Skin of body (tissue), 3 donors: ENCODE results near the gene APEH. TPM values are rescaled to one million over a fixed set of nuclear protein-coding genes. Genes with fewer than 3 reads are reported as not detected.

Experiments used
- DNase-seq: peaks from one replicate; lab custom pipeline; 2025; lab: John Stamatoyannopoulos, UW
- small RNA-seq: library from RNA; depleted of rRNA; stranded (forward); fragments of <200 nt; gene quantifications from one replicate; pipeline ENCODE3, GENCODE V24; 2014; ENCODE audit warnings: low replicate concordance
- total RNA-seq: library from RNA; depleted of rRNA; stranded (reverse); fragments of >200 nt; gene quantifications from one replicate; pipeline ENCODE4 v1.2.3, GENCODE V29; 2014

Gene APEH
- total RNA-seq, 1 donor from 2014 or later = 41.8 TPM

DNA sequence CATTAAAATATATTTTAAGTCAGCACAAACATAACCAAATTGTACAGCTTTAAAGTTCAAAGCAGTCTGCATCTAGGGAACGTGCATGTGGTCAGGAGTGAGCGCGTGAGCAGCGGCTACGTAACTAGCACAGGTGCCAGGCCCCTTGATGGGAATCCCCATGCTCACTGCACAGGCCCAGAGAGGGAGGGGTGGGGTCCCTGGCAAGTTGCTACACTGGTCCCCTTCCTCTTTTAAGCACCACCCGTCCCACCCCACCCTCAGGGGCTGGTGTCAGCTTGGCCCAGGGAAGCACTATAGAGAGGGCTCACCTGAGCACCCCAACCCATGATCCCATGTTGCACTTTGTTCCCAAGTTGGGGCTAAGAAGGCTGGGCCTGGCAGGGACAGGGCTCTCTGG is 50.4 kb downstream of the APEH start:
- no peak for DNase-seq

DNA sequence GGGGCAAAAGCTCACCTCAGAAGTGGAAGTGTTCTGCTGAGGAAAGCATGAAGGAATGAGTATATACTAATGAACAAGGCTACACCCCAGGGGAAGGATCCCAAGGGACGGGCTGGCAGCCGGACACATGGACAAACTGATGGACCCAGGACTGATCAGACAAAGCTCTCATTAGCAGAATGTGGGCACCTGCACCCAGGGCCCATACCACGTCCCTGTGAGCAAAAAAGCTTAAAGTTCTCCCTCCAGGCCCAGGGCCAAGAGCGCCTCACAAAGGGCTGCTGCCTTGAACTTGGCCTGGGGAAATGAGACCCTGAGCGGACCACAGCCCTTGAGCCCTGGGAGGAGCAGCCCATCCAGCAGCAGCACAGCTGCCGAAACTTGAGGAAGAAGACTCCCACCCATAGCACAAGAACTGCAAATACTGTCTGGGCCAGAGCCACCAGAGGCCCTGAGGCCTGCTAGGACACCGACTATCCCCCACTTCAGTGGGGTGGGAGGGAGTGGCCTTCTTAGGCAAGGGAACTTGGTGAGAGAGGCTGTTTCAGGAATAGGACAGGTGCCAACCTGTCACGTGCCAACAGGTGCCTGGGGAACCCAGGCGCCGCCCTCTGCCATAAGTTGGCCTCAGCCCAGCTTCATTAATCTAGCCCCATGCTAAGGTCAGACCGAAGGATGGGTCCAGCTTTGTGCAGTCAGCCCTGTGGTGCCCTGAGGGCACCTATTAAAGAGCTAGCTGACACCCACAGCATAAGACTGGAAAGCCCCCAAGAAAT is 51.9 kb downstream of the APEH start:
- DNase-seq = no peak

DNA sequence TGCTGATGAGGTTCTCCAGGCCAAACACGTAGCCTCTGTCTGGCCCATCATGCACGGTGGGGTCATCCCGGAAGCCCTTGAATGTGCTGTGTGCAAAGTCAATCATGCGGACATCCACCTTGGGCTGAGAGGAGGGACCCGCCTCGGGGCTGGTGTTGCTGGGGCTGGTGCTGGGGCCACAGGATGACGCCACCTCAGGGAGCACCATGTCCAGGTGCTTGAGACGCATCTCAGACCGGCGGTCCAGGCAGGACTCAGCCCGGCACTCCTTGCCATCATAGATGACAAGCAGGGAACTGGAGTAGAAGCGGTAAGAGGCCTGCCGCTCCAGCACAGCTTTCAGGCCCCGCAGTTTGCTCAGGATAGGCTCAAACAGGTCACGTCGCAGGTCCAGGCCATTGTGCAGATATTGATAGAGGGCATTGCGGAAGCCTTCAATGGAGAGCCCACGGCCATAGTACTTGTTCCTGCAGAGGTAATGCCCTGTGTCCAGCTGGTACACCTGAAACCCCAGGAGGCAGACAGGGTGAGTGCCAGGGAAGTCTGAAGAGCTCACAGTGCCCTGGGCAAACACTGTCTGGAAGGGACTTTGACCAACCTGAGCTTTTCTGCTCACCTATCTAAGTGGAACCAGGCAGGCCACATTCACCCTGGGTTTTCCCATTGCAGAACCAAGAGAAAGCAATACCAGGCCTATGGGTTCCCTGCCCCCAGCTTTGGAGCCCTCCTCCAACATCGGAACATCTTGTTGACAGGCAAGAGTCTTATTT is 53.2 kb downstream of the APEH start:
- DNase-seq = no peak

DNA sequence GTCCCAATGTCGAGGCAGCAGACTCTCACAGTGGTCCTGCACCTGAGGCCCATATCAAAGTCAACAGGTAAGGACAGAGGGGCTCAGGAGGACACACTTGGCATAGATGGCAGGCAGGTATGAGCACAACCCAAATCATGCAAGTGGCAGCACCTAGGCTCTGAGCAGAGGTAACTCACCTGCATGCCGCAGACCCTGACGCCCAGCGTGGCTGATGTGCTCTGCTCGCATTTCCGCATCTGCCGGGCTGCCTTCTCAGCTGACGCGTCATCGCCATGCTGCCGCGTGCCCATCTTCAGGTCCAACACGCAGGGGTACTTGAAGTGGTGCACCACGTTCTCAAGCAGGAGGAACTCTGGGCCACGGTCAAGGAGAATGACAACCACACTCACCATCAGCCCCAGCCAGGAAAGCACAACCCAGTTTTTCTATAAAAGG is 53.8 kb downstream of the APEH start:
- DNase-seq = no peak

DNA sequence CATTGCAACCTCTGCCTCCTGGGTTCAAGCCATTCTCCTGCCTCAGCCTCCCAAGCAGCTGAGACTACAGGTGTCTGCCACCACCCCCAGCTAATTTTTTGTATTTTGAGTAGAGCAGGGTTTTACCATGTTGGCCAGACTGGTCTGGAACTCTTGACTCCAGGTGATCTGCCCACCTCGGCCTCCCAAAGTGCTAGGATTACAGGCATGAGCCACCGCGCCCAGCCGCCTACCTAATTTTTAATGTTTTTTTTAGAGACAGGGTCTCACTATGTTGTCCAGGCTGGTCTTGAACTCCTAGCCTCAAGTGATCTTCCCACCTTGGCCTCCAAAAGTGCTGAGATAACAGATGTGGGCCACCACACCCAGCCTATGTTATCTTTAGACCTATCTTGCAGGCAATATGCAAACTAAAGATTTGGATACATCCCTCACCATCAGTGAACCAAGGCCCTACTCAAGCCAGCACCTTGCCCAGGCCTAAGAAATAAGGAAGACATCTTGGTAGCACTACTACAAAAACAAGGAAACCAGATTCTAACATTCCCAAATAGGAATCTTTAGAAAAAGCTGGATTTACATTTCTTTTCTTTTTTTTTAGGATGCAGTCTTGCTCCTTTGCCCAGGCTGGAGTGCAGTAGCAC is 55.9 kb downstream of the APEH start:
- DNase-seq = no peak

DNA sequence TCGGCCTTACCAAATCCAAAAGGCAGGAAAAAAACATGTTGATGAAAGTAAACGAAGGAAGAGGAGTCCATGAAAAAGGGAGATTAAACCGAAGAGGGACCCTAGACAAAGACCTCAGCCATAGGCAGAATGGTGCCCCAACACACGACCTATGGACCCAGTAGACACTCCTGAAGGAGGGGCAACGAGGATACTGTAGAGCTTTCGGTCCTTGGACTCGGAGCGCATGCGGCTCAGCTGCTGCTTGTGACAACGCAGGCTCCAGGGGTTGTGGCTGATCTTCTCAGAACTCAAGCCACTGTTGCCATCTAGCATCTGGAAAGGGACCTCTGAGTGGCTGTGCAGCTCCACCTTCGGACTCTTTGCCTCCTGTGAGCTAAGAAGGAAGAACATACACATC is 58.4 kb downstream of the APEH start:
- DNase-seq = no peak

DNA sequence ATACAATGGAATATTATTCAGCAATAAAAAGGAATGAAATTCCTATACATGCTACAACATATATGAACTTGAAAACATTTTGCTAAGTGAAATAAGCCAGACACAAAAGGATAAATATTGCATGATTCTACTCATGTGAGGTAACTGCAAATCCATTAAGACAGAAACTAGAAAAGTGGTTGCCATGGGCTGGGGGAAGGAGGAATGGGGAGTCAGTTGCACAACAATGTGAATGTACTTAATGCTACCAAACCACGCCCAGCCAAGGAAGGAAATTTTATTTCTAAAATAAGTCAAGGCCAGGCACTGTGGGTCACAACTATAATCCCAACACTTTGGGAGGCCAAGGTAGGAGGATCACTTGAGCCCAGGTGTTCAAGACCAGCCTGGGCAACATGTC is 59.4 kb downstream of the APEH start:
- no peak for DNase-seq

Small RNAs within 50 kb of the gene (small RNA-seq; reads per million reads assigned to genes)
- gene AMIGO3 = not detected

Other genes with a start within 250 kb of the APEH start
- gene NICN1, start 245.0 kb upstream of the APEH start, total RNA-seq = 1.7 TPM
- gene DAG1, start 204.1 kb upstream of the APEH start, total RNA-seq = 32.9 TPM
- 0.39 TPM for gene BSN, start 119.9 kb upstream of the APEH start, total RNA-seq
- gene MST1, start 15.1 kb downstream of the APEH start, total RNA-seq = 8.6 TPM
- 18.6 TPM for gene RNF123, start 15.2 kb downstream of the APEH start, total RNA-seq
- 0.10 TPM for gene AMIGO3, start 45.3 kb downstream of the APEH start, total RNA-seq
- 9.5 TPM for gene GMPPB, start 49.6 kb downstream of the APEH start, total RNA-seq
- gene IP6K1, start 112.2 kb downstream of the APEH start, total RNA-seq = 27.5 TPM
- not detected for gene CDHR4, start 125.5 kb downstream of the APEH start, total RNA-seq
- 6.6 TPM for gene INKA1, start 128.9 kb downstream of the APEH start, total RNA-seq
- 16.3 TPM for gene UBA7, start 139.6 kb downstream of the APEH start, total RNA-seq
- 2.8 TPM for gene TRAIP, start 182.2 kb downstream of the APEH start, total RNA-seq
- 0.89 TPM for gene CAMKV, start 195.6 kb downstream of the APEH start, total RNA-seq
- gene MST1R, start 229.5 kb downstream of the APEH start, total RNA-seq = 6.3 TPM